PC-3 (cell line): Measurements from ENCODE around the gene PHF13. TPM values are rescaled to one million over a fixed set of nuclear protein-coding genes. Genes with fewer than 3 reads are reported as not detected.
"Not testable (repeated sequence)": the region's sequence is repeated elsewhere in the genome, so short reads cannot be mapped to it uniquely, and the experiment has no call there.

Experiments used
- ATAC-seq: fragments of 200-7000 bp; cut with Tn5 transposase; 2 replicates; pipeline ENCODE4 v1.9.1; 2020; ENCODE audit warnings: mild to moderate bottlenecking, moderate library complexity
- BruUV-seq: library from RNA; stranded (reverse); fragments of 400-500 nt; replicated peaks from 2 replicates; lab custom pipeline; 2021; lab: Mats Ljungman, UMichigan
- CTCF ChIA-PET: fragments of 300-600 bp; sonication (Branson Sonifier 250); formaldehyde crosslinking; loops from one replicate; lab custom pipeline; 2022; ENCODE audit warnings: antibody characterized with exemption; lab: Charles Lee
- POLR2A ChIA-PET: fragments of 300-600 bp; sonication (Branson Sonifier 250); formaldehyde crosslinking; loops from one replicate; lab custom pipeline; 2022; ENCODE audit warnings: antibody characterized with exemption; ENCODE audit not compliant: unreplicated experiment; lab: Charles Lee
- DNase-seq: peaks from one replicate; pipeline ENCODE4 v3.0.0-alpha.2; 2015
- H2AFZ ChIP-seq: fragments of 300-600 bp; sonication (generic); 2 replicates; pipeline ENCODE4 v1.6.0; 2016; ENCODE audit warnings: antibody characterized with exemption, low read length
- H3F3A ChIP-seq: fragments of 300-600 bp; sonication (generic); one replicate; pipeline ENCODE4 v1.6.0; 2017; ENCODE audit warnings: antibody characterized with exemption, low read length, control low read depth, mild to moderate bottlenecking; ENCODE audit not compliant: unreplicated experiment
- H3K27ac ChIP-seq: fragments of 300-600 bp; sonication (generic); 2 replicates; pipeline ENCODE4 v1.5.1; 2016; ENCODE audit warnings: mild to moderate bottlenecking, low read length
- H3K27me3 ChIP-seq: fragments of 300-600 bp; sonication (generic); 2 replicates; pipeline ENCODE4 v1.6.1; 2016; ENCODE audit warnings: low read length, mixed read lengths
- H3K36me3 ChIP-seq: fragments of 300-600 bp; sonication (generic); 2 replicates; pipeline ENCODE4 v1.6.1; 2016; ENCODE audit warnings: low read depth, mixed run types, low read length, mixed read lengths
- H3K4me1 ChIP-seq: fragments of 300-600 bp; sonication (generic); 2 replicates; pipeline ENCODE4 v1.5.1; 2016; ENCODE audit warnings: low read length; ENCODE audit not compliant: insufficient read depth
- H3K4me2 ChIP-seq: fragments of 300-600 bp; sonication (generic); 2 replicates; pipeline ENCODE4 v1.6.0; 2016; ENCODE audit warnings: low read length
- H3K4me3 ChIP-seq: fragments of 300-600 bp; sonication (generic); 2 replicates; pipeline ENCODE4 v1.5.1; 2016; ENCODE audit warnings: mild to moderate bottlenecking, low read length, mixed read lengths
- H3K79me2 ChIP-seq: fragments of 300-600 bp; sonication (generic); 2 replicates; pipeline ENCODE4 v1.6.1; 2017; ENCODE audit warnings: low read length, mixed read lengths
- H3K9ac ChIP-seq: fragments of 300-600 bp; sonication (generic); 2 replicates; pipeline ENCODE4 v1.6.0; 2016; ENCODE audit warnings: mild to moderate bottlenecking, low read length
- H3K9me2 ChIP-seq: fragments of 300-600 bp; sonication (generic); replicated peaks from 2 replicates; pipeline ENCODE4 v1.6.1; 2016; ENCODE audit warnings: mixed run types, low read length, mixed read lengths
- H3K9me3 ChIP-seq: fragments of 300-600 bp; sonication (generic); 2 replicates; pipeline ENCODE4 v1.6.1; 2016; ENCODE audit warnings: low read length, mixed read lengths
- H4K20me1 ChIP-seq: fragments of 300-600 bp; sonication (generic); 2 replicates; pipeline ENCODE4 v1.6.1; 2016; ENCODE audit warnings: low read length, mixed read lengths
- CTCF ChIP-seq: fragments of 300-600 bp; sonication (generic); conservative IDR thresholded peaks from 2 replicates; pipeline ENCODE4 v1.5.1; 2017; ENCODE audit warnings: antibody characterized with exemption, low read depth, mild to moderate bottlenecking, low read length
- EZH2 ChIP-seq: fragments of 300-600 bp; sonication (generic); IDR thresholded peaks from one replicate; pipeline ENCODE4 v1.6.1; 2017; ENCODE audit warnings: antibody characterized with exemption, mild to moderate bottlenecking, low read length; ENCODE audit not compliant: unreplicated experiment
- EZH2phosphoT487 ChIP-seq: fragments of 300-600 bp; sonication (generic); IDR thresholded peaks from 2 replicates; pipeline ENCODE4 v1.6.1; 2018; ENCODE audit warnings: mild to moderate bottlenecking, antibody characterized with exemption, low read length, borderline replicate concordance
- intact Hi-C: fragments of 100-400 bp; cut with micrococcal nuclease; formaldehyde crosslinking; loops from 2 replicates; pipeline ENCODE4 v1.9.0; 2023
- total RNA-seq: library from RNA; depleted of rRNA; stranded (reverse); fragments of >200 nt; gene quantifications from 2 replicates; pipeline ENCODE4 v1.2.3, GENCODE V29; 2014

PHF13 gene
- total RNA-seq, 1 experiment from 2014 or later: 13.2 TPM

- Histone ChIP-seq H3K9me3 (no peaks in the 10 kb centered on the region), H3K36me3 (peaks cover 30% of the 10 kb centered on the region), H3K9me2 (no peaks in the 10 kb centered on the region), H3K4me1 (no peaks in the 10 kb centered on the region), H3K27me3 (no peaks in the 10 kb centered on the region), H3F3A (no peaks in the 10 kb centered on the region), H3K79me2 (peaks cover 7% of the 10 kb centered on the region; the same call in 1 of the 2 replicates), H3K4me2 (no peak overlapping the region), H2AFZ (no peak overlapping the region), H3K4me3 (no peak overlapping the region), H3K27ac (no peak overlapping the region), H3K9ac (no peak overlapping the region), H4K20me1 (0 out of 2 replicates have a peak, but pooled peaks cover 3% of the 10 kb centered on the region)
- no peak for ATAC-seq
- DNase-seq: no peak
- ChIA-PET CTCF (interaction anchor here (0.5 kb wide), 1 partner anchor 1199 kb away, joined by 4 read pairs; no protein-coding TSS in a partner anchor), POLR2A (no interaction called here)
- intact Hi-C loops: no loop called here
- BruUV-seq: no TSS peak
- TF ChIP-seq EZH2 (no peak), CTCF (no peak), EZH2phosphoT487 (no peak)
Observed at GRCh38 chr1:6658359-6659060, 45.0 kb downstream of the PHF13 start.

GRCh38 chr1:6660415-6661049 lies 47.0 kb downstream of the PHF13 start:
- Histone ChIP-seq H3K79me2 (peaks cover 9% of the 10 kb centered on the region; the same call in 1 of the 2 replicates), H2AFZ (no peak overlapping the region), H3K36me3 (peaks cover 28% of the 10 kb centered on the region), H3K27ac (no peak overlapping the region), H3K4me3 (no peak overlapping the region), H3K27me3 (no peaks in the 10 kb centered on the region), H3K4me2 (no peak overlapping the region), H3K9ac (no peak overlapping the region), H3K4me1 (no peaks in the 10 kb centered on the region), H3F3A (no peaks in the 10 kb centered on the region), H3K9me2 (no peaks in the 10 kb centered on the region), H3K9me3 (no peaks in the 10 kb centered on the region), H4K20me1 (0 out of 2 replicates have a peak, but pooled peaks cover 3% of the 10 kb centered on the region)
- no peak for DNase-seq
- TF ChIP-seq CTCF (no peak), EZH2phosphoT487 (no peak), EZH2 (no peak)
- no TSS peak for BruUV-seq
- CTCF ChIA-PET: no interaction called here
- POLR2A ChIA-PET: no interaction called here
- no peak for ATAC-seq
- intact Hi-C loops: no loop called here

GRCh38 chr1:6662468-6662867 lies 48.9 kb downstream of the PHF13 start:
- ATAC-seq, BruUV-seq, H3K9me2 ChIP-seq, POLR2A ChIA-PET, H4K20me1 ChIP-seq, H3K27me3 ChIP-seq, H3K27ac ChIP-seq, H3K9ac ChIP-seq, intact Hi-C loops, H2AFZ ChIP-seq, H3K4me1 ChIP-seq, H3K79me2 ChIP-seq, H3K4me3 ChIP-seq, H3F3A ChIP-seq, H3K9me3 ChIP-seq, H3K4me2 ChIP-seq, DNase-seq: not testable (repeated sequence)
- CTCF ChIA-PET: interaction anchor here (0.7 kb wide), 1 partner anchor 15 kb away, joined by 3 read pairs; no protein-coding TSS in a partner anchor
- H3K36me3 ChIP-seq: peaks cover 44% of the 10 kb centered on the region
